Measurements from ENCODE around the gene WLS.

The WLS gene

DNA sequence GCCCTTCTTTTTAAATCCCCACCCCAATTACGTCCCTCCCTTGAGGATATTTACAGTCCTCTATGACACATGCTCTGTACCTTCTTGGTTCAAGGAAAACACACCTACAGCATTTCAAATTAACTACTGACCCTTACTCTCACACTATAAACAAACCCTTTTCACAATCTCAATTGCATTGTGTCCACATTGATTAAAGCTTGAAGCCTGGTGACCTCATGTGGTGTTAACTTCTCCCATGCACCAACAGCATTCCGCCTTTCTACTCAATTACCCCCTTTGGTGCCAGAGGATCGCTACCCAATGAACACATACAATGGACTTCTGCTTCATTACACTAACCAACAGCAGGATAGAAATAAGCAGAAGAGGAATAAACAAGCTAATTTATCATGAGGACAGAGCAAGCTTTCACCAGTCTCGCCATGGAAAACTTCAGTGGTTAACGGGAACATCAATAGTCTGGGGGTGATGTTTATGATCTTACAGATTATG lies 15.2 kb downstream of the WLS start:
- TF ChIP-seq, protein P1, sequence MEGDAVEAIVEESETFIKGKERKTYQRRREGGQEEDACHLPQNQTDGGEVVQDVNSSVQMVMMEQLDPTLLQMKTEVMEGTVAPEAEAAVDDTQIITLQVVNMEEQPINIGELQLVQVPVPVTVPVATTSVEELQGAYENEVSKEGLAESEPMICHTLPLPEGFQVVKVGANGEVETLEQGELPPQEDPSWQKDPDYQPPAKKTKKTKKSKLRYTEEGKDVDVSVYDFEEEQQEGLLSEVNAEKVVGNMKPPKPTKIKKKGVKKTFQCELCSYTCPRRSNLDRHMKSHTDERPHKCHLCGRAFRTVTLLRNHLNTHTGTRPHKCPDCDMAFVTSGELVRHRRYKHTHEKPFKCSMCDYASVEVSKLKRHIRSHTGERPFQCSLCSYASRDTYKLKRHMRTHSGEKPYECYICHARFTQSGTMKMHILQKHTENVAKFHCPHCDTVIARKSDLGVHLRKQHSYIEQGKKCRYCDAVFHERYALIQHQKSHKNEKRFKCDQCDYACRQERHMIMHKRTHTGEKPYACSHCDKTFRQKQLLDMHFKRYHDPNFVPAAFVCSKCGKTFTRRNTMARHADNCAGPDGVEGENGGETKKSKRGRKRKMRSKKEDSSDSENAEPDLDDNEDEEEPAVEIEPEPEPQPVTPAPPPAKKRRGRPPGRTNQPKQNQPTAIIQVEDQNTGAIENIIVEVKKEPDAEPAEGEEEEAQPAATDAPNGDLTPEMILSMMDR (conservative IDR thresholded peaks at IDR 0.05), result no peak
- H3K27ac ChIP-seq, result no peak overlapping the region

DNA sequence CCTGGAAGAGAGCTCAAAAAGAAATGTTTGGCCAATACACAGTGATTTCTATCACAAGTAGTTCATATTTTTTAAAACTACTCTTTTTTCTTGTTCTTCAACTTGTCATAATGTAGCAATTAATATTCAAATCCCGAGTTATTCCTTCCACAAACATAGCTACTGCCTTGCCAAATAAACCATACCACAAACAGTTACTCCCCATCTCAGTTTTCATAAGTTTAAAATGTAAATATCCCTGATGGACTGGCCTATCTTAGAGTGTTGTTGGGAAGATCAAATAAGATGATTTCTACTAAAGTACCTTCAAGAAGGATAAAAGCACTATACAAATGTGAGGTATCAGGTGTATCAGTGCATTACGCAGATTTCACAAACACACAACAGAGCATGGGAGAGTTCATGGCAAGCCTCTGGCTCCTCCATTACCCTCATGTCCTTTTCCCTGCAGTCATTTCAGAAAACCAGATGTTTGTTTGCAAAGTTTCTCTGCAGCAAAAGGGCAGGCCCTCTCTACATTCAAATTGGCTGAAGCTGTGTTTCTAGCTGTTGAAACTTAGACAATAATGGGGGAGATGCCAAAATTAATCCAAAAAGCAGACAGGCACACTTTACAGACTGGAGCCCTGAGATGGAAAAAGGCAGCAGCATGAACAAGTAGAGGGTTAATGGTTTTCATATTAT lies 16.1 kb downstream of the WLS start:
- H3K27ac ChIP-seq, result peak overlapping the region; percentile 73; the same call in 1 of the 2 replicates
- TF ChIP-seq, protein P1 (conservative IDR thresholded peaks at IDR 0.05), result no peak

DNA sequence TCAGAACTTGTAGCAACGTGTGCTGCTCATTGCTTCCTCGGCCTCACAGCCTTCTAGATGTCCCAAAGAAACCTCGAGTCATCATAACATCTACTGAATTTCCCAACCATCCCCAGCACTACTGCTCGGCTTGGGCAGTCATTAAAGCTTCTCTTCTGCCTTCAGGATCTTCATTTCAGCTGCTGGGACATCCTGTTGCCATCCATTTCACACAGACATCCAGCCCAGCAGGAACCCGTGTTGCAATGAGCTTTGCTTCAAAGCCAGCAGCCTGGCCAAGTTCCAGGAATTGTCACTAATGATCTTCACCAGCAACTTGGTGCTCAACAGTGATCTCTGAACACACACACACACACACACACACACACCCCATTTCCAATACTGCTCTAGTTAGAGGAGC lies 18.5 kb downstream of the WLS start:
- peak overlapping the region; percentile 73 for H3K27ac ChIP-seq
- TF ChIP-seq, protein P1 (conservative IDR thresholded peaks at IDR 0.05), result no peak

DNA sequence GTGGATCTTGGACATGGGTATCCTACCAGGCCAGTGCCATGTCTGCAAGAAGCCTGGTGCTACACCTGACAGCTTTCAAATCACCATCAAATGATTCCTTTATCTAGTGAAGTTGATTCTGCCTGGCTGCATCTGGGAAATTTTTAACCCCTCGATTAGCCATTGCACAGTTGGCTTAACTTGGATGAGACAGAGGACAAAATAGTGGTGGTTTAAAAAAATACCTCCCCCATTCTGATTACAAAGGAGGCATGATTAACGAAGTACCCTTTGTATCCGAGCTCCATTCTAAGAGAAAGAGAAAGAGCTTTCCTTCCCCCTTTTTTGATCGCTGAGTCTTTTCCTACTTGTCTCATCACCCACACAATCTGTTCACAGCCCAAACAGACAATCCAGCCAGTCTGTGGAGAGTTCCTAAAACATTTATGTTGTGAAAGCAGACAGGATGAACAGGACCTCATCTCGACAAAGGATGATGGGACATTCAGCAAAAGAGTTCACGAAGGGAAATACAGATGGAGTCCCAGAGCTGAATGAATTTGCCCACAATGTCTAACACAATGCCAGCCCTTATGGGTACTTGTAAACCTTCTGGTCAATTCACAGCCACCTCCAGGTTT lies 20.5 kb downstream of the WLS start:
- H3K27ac ChIP-seq, result no peak overlapping the region
- TF ChIP-seq, protein P1 (conservative IDR thresholded peaks at IDR 0.05), result no peak

DNA sequence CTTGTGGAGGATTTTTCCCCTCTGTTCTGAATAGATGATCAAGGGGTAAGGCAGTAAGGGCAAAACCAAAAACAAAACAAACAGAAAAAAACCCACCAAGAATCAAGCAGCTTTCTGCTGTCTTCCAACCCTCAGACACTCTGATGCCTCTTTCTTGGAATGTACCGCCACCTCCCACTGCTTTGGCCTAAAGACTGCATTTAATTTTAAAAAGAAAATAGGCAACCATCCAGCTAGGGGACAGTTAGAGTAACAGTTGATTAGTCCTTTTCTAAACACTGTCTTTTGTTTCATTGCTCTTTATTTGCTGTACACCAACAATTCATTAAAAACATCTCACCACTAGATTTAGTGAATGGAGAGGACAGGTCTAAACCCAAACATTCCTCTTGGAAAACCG lies 21.5 kb downstream of the WLS start:
- TF ChIP-seq, protein P1 (conservative IDR thresholded peaks at IDR 0.05), result no peak
- no peak overlapping the region for H3K27ac ChIP-seq

DNA sequence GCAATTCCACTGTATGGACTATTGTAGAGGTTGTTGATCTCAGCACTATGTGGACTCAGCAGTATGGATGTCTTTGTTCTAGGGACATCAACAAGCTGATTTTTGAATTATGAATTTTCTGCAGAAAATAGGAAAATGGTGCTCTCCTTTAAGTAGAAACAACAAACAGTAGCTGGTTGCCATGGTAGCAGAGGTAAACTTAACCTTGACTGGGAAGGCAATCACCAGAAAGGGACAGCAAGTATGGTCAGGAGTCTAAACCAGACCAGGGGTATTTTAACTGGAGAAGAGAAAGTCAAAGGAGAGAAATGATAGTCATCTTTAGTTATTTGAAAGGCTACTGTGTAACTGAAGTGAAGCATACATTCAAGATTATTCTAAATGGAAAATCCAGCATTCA lies 22.3 kb downstream of the WLS start:
- TF ChIP-seq, protein P1 (conservative IDR thresholded peaks at IDR 0.05), result no peak
- H3K27ac ChIP-seq, result no peak overlapping the region

DNA sequence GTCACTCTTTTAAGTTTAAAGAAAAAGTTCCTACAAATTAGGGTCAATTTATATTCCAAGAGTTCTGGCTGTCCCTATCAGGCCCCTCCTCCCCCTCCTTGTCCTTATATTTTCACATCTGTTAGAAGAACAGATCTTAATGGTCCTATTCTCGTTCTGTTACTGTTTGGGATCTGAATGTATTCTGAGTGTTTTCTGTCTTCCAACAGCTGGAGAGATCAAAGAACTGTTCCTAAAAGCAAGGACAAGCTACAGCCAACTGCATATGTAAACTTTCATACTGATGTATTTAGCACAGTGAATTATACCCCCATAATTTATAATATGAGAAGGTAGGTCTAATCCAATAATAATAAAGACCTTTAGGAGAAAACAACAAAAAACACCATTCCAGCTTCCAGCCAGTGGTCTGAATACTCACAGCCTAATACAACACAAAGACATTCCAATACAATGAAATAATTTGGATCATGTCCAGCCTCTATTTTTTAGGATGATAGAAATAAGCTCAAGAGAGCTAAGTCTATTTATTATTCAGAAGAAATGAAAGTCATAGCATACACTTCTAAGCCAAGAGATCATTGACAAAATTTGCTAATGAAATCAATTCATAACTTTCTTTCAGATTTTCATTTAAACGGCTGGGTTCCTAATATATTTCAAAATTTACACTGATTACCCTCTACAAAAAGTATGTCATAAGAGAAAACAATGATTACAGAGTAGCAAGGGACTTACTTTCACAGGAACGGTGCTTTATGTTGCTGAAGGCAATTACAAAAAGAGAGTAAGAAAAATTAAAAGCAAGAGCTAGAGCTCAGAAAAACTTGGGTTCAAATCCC lies 25.3 kb downstream of the WLS start:
- no peak overlapping the region for H3K27ac ChIP-seq
- TF ChIP-seq, protein P1 (conservative IDR thresholded peaks at IDR 0.05), result no peak
